Activated T-cell treated with anti-CD3 and anti-CD28 coated beads, Interleukin-2, amount 50 U/mL, for 72 hours (primary cell): ENCODE results near the gene ARL11. TPM values are rescaled to one million over a fixed set of nuclear protein-coding genes. Genes with fewer than 3 reads are reported as not detected.
"Not testable (repeated sequence)": the region's sequence is repeated elsewhere in the genome, so short reads cannot be mapped to it uniquely, and the experiment has no call there.

Experiments
- ATAC-seq, 2 donors: fragments of 150-1000 bp; cut with Tn5 transposase; replicated peaks in 1 of 2; 2 replicates each; pipeline ENCODE4 v1.10.0; 2021; ENCODE audit warnings: moderate library complexity in 2 of 2, mild to moderate bottlenecking in 1 of 2
- DNase-seq, 2 donors: peaks; one replicate each; pipeline ENCODE4 v3.0.0; 2021 to 2022; ENCODE audit warnings: mixed read lengths in 1 of 2
- H3K27ac Mint-ChIP-seq: one replicate; pipeline ENCODE4 v1.8.0; 2022; ENCODE audit warnings: mild to moderate bottlenecking, moderate library complexity, mixed read lengths
- H3K27me3 Mint-ChIP-seq: one replicate; pipeline ENCODE4 v1.8.0; 2022; ENCODE audit warnings: low read depth, mixed read lengths
- H3K36me3 Mint-ChIP-seq, 2 donors: one replicate each; pipeline ENCODE4 v1.8.0; 2022; ENCODE audit warnings: mixed read lengths in 2 of 2, mild to moderate bottlenecking in 1 of 2; ENCODE audit not compliant: insufficient read depth in 2 of 2
- H3K4me1 Mint-ChIP-seq: one replicate; pipeline ENCODE4 v1.8.0; 2022; ENCODE audit warnings: low read depth, mixed read lengths
- H3K4me3 Mint-ChIP-seq, 2 donors: one replicate each; pipeline ENCODE4 v1.8.0; 2022; ENCODE audit warnings: mild to moderate bottlenecking in 2 of 2, mixed read lengths in 2 of 2, moderate library complexity in 2 of 2
- H3K9me3 Mint-ChIP-seq, 2 donors: one replicate each; pipeline ENCODE4 v1.8.0; 2022; ENCODE audit warnings: mixed read lengths in 2 of 2
- total RNA-seq, 2 donors: library from RNA; stranded (reverse); gene quantifications; one replicate each; pipeline ENCODE4 v1.2.3, GENCODE V29; 2022

ARL11 gene
- total RNA-seq, 2 donors from 2014 or later: 0.35 to 0.65 TPM

DNA sequence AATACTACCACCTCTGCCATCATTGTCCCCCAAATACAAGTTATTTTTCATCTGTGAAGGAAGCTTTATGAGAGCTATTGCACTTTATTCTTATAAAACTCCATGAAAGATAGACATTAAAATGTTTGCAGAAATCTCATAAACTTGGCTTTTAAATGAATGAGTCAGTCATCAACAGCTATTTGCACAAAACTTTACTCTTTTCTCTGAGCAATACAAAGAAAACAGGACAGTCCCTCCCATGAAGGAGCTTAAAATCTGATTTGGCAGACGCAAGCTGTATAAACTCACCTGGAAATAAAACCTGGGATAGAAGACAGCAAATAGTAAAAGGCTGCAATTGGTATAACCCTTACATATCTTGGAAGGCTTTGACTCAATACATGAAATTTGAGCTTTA lies 26.3 kb upstream of the ARL11 start:
- no peak for DNase-seq
- H3K27ac Mint-ChIP-seq: no peak overlapping the region
- H3K4me3 Mint-ChIP-seq: no peak overlapping the region

DNA sequence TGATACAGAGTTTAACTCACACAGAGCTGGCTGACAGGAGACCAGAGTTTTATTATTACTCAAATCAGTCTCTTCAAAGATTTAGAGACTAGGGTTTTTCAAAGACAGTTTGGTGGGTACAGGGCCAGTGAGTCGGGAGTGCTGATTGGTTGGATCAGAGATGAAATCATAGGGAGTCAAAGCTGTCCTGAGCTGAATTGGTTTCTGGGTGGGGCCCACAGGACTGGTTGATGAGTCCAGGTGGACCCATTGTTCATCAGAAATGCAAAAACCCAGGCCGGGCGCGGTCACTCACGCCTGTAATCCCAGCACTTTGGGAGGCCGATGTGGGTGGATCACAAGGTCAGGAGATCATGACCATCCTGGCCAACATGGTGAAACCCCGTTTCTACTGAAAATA lies 25.7 kb upstream of the ARL11 start:
- H3K27ac Mint-ChIP-seq, H3K36me3 Mint-ChIP-seq, H3K4me3 Mint-ChIP-seq, H3K4me1 Mint-ChIP-seq, H3K9me3 Mint-ChIP-seq, H3K27me3 Mint-ChIP-seq: not testable (repeated sequence)
- ATAC-seq: peak in 1 of 2 donors; percentile 38
- DNase-seq: peak in 1 of 2 donors; percentile 14

More for the DNA sequence above, 26.3 kb upstream of the ARL11 start:
- Mint-ChIP-seq H3K36me3 (no peaks in the 10 kb centered on the region), H3K4me1 (peaks cover 4% of the 10 kb centered on the region), H3K27me3 (no peaks in the 10 kb centered on the region), H3K9me3 (no peaks in the 10 kb centered on the region)
- no peak for ATAC-seq

DNA sequence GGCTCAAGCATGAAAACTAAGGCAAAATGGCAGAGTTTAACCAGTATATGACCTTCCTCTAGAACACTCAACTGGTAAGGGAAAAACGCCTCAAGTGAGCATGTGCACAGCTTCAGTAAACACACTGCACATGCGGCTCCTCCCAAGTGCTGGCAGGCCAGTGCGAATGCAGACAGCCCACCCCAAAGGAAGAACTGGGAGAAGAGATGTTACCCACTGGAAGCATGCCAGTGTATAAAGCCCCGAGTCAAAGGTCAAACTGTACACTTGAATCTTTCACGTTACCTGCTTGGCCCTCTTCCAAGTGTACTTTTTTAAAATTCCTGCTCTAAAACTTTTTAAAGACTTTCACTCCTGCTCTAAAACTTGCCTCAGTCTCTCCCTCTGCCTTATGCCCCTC lies 23.7 kb upstream of the ARL11 start:
- ATAC-seq (no peak), DNase-seq (no peak)
- H3K36me3 Mint-ChIP-seq: no peaks in the 10 kb centered on the region
- H3K4me3 Mint-ChIP-seq: no peak overlapping the region
- H3K9me3 Mint-ChIP-seq: no peaks in the 10 kb centered on the region
- peaks cover 6% of the 10 kb centered on the region for H3K4me1 Mint-ChIP-seq
- H3K27ac Mint-ChIP-seq: no peak overlapping the region
- H3K27me3 Mint-ChIP-seq: no peaks in the 10 kb centered on the region

DNA sequence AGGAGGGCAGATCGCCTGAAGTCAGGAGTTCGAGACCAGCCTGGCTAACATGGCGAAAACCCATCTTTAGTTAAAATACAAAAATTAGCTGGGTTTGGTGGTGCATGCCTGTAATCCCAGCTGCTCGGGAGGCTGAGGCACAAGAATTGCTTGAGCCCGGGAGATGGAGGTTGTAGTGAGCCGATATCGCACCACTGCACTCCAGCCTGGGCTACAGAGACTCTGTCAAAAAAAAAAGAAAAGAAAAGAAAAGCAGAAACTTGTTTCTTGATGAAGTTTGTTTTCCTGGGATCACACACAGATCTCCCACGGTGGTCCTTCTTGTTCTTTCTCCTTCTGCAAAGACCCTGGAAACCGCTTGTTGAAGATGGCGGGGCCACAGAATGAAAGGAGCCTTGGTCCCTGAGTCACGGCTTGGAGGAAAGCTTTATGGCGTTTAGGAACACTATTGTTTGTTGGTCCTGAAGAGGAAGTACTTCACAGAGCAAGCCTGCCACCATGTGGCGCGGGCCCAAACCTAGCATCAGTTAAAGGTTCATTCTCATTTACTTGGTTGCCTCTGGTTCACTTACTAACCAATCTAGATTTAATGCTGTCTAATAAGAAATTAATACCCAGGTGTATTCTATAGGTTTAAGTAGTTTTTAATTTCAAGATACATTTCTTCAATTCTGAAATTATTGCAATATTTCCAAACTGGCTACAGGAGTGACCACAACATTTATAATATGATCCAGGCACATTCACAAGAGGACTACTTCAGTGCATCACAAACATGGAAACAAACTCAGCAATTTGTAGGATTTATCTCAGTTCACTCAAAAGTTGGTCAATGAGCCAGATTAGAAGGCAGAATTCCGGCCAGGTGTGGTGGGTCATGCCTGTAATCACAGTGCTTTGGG lies 21.3 kb upstream of the ARL11 start:
- ATAC-seq (peak; percentile 99 to 100), DNase-seq (peak; percentile 80)
- peaks cover 0 to under 1% of the 10 kb centered on the region in 2 donors for H3K9me3 Mint-ChIP-seq
- peak overlapping the region; percentile 87 for H3K27ac Mint-ChIP-seq
- peaks cover 6% of the 10 kb centered on the region for H3K4me1 Mint-ChIP-seq
- no peaks in the 10 kb centered on the region for H3K36me3 Mint-ChIP-seq
- H3K27me3 Mint-ChIP-seq: no peaks in the 10 kb centered on the region
- H3K4me3 Mint-ChIP-seq: peak overlapping the region; percentile 83 to 87

DNA sequence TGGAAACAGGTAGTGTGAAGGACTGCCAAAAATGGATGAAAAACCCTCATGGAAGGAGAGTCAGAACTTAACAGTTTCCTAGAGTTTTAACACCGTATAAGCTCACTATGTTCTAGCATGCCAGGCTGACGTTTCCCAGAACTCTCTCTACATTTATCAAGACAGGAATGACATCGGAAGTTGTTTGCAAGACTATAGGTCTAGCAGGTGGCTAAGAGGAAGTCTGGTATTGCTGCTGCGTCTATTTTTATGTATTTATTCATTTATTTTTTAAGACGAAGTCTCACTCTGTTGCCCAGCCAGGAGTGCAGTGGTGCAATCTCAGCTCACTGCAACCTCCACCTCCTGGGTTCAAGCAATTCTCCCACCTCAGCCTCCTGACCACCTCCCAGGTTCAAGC lies 20.5 kb upstream of the ARL11 start:
- ATAC-seq (no peak), DNase-seq (no peak)
- Mint-ChIP-seq H3K4me3 (no peak overlapping the region), H3K27ac (no peak overlapping the region), H3K9me3 (peaks cover 0 to 2% of the 10 kb centered on the region in 2 donors), H3K4me1 (peaks cover 6% of the 10 kb centered on the region), H3K27me3 (no peaks in the 10 kb centered on the region), H3K36me3 (no peaks in the 10 kb centered on the region)

DNA sequence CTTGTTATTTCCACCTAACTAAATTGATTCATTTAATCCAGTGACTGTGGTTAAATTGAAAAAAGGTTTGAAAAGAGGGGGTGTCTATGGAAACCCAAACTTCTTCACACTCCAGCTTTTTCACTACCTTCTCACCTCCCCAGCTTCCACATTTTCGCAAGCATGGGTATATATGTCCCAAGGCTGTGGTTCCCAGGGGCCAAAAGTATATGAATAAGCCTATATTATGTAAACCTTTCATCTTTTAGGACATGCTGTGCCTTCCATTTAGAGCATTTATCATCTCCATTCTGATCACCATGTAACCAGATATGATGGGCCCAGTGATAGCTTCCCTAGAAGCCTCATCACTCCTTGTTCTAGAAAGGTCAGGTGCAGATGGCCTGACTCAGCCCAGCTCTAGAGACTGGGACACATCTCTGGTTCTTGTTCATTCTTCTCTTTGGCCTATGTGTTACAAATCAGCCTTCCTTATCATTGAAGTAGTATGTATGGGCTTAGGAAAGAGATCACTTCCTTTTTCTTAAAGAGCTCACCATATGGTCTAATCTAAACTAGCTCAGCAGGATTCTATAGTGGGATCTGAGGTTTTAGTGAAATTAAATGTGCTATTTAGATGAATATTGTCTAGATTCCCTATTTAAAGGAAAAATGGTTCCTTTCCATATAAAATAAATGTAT lies 19.5 kb upstream of the ARL11 start:
- DNase-seq (no peak), ATAC-seq (no peak)
- H3K4me1 Mint-ChIP-seq: peaks cover 6% of the 10 kb centered on the region
- no peak overlapping the region for H3K27ac Mint-ChIP-seq
- H3K9me3 Mint-ChIP-seq: peaks cover 0 to 2% of the 10 kb centered on the region in 2 donors
- H3K27me3 Mint-ChIP-seq: no peaks in the 10 kb centered on the region
- no peak overlapping the region for H3K4me3 Mint-ChIP-seq
- H3K36me3 Mint-ChIP-seq: no peaks in the 10 kb centered on the region

DNA sequence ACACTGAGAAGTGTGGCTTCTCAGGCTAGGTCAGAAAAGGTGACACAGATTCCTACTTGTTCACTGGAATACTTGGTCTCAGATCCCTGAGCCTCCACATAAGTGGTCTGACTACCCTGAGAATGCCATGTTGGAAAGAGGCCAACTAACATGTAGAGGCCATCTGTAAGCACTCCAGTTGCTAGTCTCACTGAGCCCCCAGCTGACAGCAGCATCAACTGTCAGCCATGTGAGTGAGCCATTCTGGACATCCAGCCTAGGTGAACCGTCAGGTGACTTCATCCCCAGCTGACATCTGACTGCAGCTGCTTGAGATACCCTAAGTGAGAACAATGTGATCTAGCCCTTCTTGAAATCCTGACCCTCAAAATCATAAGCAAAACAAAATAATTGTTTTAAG lies 18.1 kb upstream of the ARL11 start:
- Mint-ChIP-seq H3K4me1 (peaks cover 6% of the 10 kb centered on the region), H3K36me3 (no peaks in the 10 kb centered on the region), H3K27me3 (no peaks in the 10 kb centered on the region), H3K9me3 (peaks cover 0 to 2% of the 10 kb centered on the region in 2 donors), H3K27ac (no peak overlapping the region), H3K4me3 (no peak overlapping the region)
- ATAC-seq: no peak
- DNase-seq: no peak

DNA sequence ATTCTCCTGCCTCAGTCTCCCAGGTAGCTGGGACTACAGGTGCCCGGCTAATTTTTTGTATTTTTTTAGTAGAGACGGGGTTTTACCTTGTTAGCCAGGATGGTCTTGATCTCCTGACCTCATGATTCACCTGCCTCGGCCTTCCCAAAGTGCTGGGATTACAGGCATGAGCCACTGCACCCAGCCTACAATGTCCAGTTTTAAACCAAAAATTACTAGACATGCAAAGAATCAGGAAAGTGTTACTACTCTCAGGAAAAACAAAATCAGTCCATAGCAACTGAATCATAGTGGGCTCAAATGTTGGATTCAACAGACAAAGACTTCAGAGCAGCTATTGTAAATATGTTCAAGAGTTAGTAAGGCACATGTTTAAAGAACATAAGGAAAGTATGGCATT lies 16.3 kb upstream of the ARL11 start:
- H3K27ac Mint-ChIP-seq, H3K4me1 Mint-ChIP-seq, H3K9me3 Mint-ChIP-seq, H3K27me3 Mint-ChIP-seq, DNase-seq, H3K36me3 Mint-ChIP-seq, H3K4me3 Mint-ChIP-seq, ATAC-seq: not testable (repeated sequence)

DNA sequence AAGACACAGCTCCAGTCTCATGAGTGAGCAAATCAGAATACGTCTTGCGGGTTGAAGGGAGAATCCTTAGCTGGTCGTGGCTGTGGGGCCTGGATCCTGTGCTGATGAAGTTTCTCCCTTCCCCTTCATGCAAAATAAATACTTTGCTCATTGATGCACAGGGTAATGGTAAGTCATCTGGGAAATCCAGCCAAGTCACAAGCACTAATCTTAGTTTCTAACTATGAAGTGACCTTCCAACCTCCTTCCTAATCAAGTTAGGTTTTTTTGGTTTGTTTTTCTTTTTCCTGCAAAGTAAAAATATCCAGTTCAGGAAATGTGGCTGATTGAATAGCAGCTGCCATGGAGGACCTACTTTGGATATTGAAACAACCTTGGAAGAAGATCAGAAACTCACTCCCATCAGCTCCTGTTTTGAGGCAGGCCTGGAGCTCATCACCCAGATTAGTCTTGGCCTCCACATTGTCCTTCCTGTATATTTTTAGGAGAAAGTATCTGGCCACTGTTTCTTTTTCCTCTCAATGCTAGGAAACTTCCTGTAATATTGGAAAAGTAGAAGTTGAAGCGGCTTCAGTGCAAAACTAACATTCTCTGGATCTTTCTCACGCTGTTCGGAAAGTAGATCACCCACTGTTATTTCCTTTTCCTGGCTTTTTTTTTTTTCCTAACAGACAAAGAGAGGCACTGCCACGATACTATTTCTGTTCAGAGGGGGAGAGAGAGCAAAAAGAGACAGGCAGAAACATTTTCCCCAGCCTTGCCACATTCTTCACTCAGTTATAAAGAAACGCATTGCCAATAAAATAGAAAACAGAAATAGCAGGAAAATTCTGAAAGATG lies 12.3 kb upstream of the ARL11 start:
- no peak for ATAC-seq
- Mint-ChIP-seq H3K27me3 (no peaks in the 10 kb centered on the region), H3K27ac (no peak overlapping the region), H3K4me1 (no peaks in the 10 kb centered on the region), H3K9me3 (peaks cover 0 to 2% of the 10 kb centered on the region in 2 donors), H3K36me3 (no peaks in the 10 kb centered on the region), H3K4me3 (no peak overlapping the region)
- DNase-seq: no peak

DNA sequence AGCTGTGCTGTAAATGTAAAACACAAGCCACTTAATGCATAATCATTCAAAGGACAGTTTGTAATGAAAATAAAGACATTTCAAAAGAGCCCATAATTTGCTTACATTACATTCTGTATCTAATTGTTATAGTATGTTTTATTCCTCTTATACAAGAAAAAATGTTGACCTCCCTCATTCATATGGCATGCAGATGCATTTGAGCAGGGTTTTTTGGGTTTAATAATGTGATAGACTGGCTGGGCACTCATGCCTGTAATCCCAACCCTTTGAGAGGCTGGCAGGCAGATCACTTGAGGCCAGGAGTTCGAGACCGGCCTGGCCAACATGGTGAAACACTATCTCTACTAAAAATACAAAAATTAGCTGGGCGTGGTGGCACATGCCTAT lies 11.6 kb upstream of the ARL11 start:
- H3K9me3 Mint-ChIP-seq: peaks cover 0 to 2% of the 10 kb centered on the region in 2 donors
- no peak for ATAC-seq
- no peak for DNase-seq
- H3K4me1 Mint-ChIP-seq: no peaks in the 10 kb centered on the region
- no peak overlapping the region for H3K4me3 Mint-ChIP-seq
- no peaks in the 10 kb centered on the region for H3K36me3 Mint-ChIP-seq
- no peaks in the 10 kb centered on the region for H3K27me3 Mint-ChIP-seq
- H3K27ac Mint-ChIP-seq: no peak overlapping the region

DNA sequence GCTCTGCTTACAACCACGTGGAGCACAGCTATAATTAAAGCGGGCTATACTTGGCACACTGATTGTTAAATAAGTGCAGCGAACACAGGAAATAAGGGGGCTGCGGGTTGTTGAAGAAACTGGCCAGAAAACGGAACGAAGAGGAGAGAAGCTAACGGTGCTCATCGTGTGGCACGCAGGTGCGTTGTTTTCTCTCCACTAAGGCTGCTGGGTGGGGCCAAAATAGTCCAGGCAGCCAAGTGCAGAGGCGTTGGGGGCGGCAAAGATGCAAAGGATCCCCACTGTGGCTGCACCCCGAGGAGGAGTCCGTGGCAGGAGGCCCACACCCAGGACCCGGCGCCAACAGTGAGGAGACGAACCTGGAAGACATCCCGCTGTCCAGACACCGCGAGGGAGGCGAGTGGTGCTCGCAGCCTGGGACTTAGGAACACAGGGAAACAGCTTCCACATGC lies 8.1 kb upstream of the ARL11 start:
- no peak for ATAC-seq
- DNase-seq: no peak
- H3K9me3 Mint-ChIP-seq: no peaks in the 10 kb centered on the region

DNA sequence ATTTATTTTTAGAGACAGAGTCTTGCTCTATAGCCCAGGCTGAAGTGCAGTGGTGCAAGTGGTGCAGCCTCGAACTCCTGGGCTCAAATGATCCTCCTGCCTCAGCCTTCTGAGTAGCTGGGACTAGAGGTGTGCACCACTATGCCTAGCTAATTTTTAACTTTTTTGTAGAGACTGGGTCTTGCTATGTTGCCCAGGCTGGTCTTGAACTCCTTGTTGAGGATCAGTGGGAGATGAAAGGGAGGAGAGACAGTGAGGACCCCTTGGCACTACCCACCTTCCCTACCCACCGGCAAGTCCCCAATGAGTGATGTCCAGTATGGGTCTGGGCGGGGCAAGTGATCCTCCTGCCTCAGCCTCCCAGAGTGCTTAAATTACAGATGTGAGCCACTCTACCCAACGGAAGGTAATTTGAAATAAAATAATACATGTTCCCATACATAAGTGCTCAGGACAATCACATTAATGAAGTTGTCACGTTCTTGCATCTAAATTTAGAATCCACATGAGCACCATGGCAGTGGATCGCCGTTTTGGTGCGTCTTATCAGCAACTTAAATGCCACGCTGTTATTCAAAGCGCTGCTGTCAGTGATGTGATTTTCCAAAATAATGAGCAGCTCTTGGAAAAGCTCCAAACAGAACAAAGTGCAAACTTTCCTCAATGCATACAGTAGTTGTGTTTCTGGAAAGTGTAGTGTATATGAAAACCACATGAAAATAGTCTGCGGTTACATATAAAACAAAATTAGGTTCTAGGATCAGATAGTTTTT lies 5.9 kb upstream of the ARL11 start:
- Mint-ChIP-seq H3K9me3 (no peaks in the 10 kb centered on the region), H3K4me1 (no peaks in the 10 kb centered on the region), H3K27ac (no peak overlapping the region), H3K36me3 (no peaks in the 10 kb centered on the region), H3K4me3 (no peak overlapping the region), H3K27me3 (no peaks in the 10 kb centered on the region)
- ATAC-seq: no peak
- DNase-seq: no peak

More for the DNA sequence above, 8.1 kb upstream of the ARL11 start:
- Mint-ChIP-seq H3K36me3 (no peaks in the 10 kb centered on the region), H3K27ac (no peak overlapping the region), H3K27me3 (no peaks in the 10 kb centered on the region), H3K4me1 (no peaks in the 10 kb centered on the region), H3K4me3 (no peak overlapping the region)
